Spleen (tissue), 11 donors: Measurements from ENCODE around the gene ARPC5. TPM values are rescaled to one million over a fixed set of nuclear protein-coding genes. Genes with fewer than 3 reads are reported as not detected.

ENCODE experiments used
- DNase-seq: peaks from one replicate; pipeline ENCODE4 v3.0.0-alpha.2; 2020
- H3K27ac ChIP-seq, 8 donors: fragments of 200-600 bp; sonication (generic) in 7 of 8; 1 replicate in 4 of 8; 2 replicates in 4 of 8; pipeline versions ENCODE4 v1.5.0 to v1.8.0; 2016 to 2021; ENCODE audit warnings: inconsistent platforms in 4 of 8, mild to moderate bottlenecking in 4 of 8, moderate library complexity in 1 of 8
- H3K27me3 ChIP-seq, 7 donors: fragments of 200-600 bp; sonication (generic) in 6 of 7; replicated peaks in 1 of 7; 1 replicate in 4 of 7; 2 replicates in 3 of 7; pipeline versions ENCODE4 v1.5.0 to v1.8.0; 2016 to 2021; ENCODE audit warnings: inconsistent platforms in 3 of 7, mild to moderate bottlenecking in 1 of 7
- H3K36me3 ChIP-seq, 6 donors: fragments of 200-600 bp; sonication (generic) in 5 of 6; 1 replicate in 4 of 6; 2 replicates in 2 of 6; pipeline versions ENCODE4 v1.5.0 to v1.8.0; 2016 to 2021; ENCODE audit warnings: inconsistent platforms in 2 of 6
- H3K4me1 ChIP-seq, 6 donors: fragments of 200-600 bp; sonication (generic) in 5 of 6; 1 replicate in 3 of 6; 2 replicates in 3 of 6; pipeline versions ENCODE4 v1.5.0 to v1.8.0; 2016 to 2021; ENCODE audit warnings: inconsistent platforms in 3 of 6
- H3K4me3 ChIP-seq, 8 donors: fragments of 200-600 bp; sonication (generic) in 7 of 8; 1 replicate in 4 of 8; 2 replicates in 4 of 8; pipeline versions ENCODE4 v1.5.0 to v1.8.0; 2016 to 2021; ENCODE audit warnings: inconsistent platforms in 4 of 8, mild to moderate bottlenecking in 4 of 8, moderate library complexity in 2 of 8
- H3K9me3 ChIP-seq, 8 donors: fragments of 200-600 bp; sonication (generic) in 7 of 8; 1 replicate in 4 of 8; 2 replicates in 4 of 8; pipeline versions ENCODE4 v1.5.0 to v1.8.0; 2016 to 2021; ENCODE audit warnings: inconsistent platforms in 4 of 8
- CTCF ChIP-seq, 11 experiments: fragments of 200-600 bp in 7 of 11; fragments of 450-650 bp in 4 of 11; sonication (generic) in 4 of 11; IDR thresholded peaks in 8 of 11; conservative IDR thresholded peaks in 3 of 11; 1 replicate in 7 of 11; 2 replicates in 4 of 11; pipeline versions ENCODE4 v1.4.0 to v1.8.0; 2016 to 2021; ENCODE audit warnings: antibody characterized with exemption in 11 of 11, inconsistent platforms in 4 of 11, mild to moderate bottlenecking in 1 of 11
- POLR2A ChIP-seq, 3 donors: fragments of 450-650 bp; IDR thresholded peaks; one replicate each; pipeline ENCODE4 v1.5.1; 2017; ENCODE audit warnings: antibody characterized with exemption in 3 of 3, mild to moderate bottlenecking in 1 of 3
- POLR2AphosphoS5 ChIP-seq, 3 donors: sonication (generic); formaldehyde crosslinking; IDR thresholded peaks; one replicate each; pipeline ENCODE4 v1.5.1; 2017; ENCODE audit warnings: antibody characterized with exemption in 3 of 3
- WGBS, 5 donors: extraction: QIAGEN DNeasy Blood & Tissue Kit in 3 of 5; methylation state at CpG; one replicate each; pipeline versions ENCODE4 v1.1.5 to v1.1.7; 2013 to 2018; 5-methylcytosine and 5-hydroxymethylcytosine counted together
- intact Hi-C: fragments of 100-400 bp; cut with DNase I; formaldehyde crosslinking; loops from one replicate; pipeline ENCODE4 v1.15.0; 2023; ENCODE audit warnings: low total_unique reads
- polyA plus RNA-seq, 3 donors: library from polyadenylated mRNA; stranded (reverse); fragments of 200-250 nt; gene quantifications; one replicate each; pipeline ENCODE4 v1.2.1, GENCODE V29; 2013
- total RNA-seq, 7 donors: library from RNA; depleted of rRNA in 3 of 7; stranded (reverse); fragments of >200 nt in 3 of 7; fragmentation: NEBNext Ultra II Directional in 4 of 7; extraction: Animal tissue kit (Norgen Biotek cat#: 25700) in 4 of 7; gene quantifications; one replicate each; pipeline versions ENCODE4 v1.1.0 to v1.2.1, GENCODE V29; 2016 to 2021
- donor health status: healthy with polysubstance abuse.
- donor health status: DM: no; HTN: no; CAD: no; lungs with moderate emphysema.
- donor health status: DM: no; HTN: no; CAD: no.
- donor health status: Bipolar disorder and iron deficiency.
- donor health status: healthy.
- donor health status: DM: no; HTN: no; CAD: no.
- donor health status: DM: yes; HTN: yes; CAD: no.

The ARPC5 gene
- total and polyA plus RNA-seq, 10 donors, result 122 to 221 (median 178) TPM

GRCh38 chr1:183588827-183589226 is 46.8 kb downstream of the ARPC5 start:
- TF ChIP-seq POLR2AphosphoS5 (IDR thresholded peaks at IDR 0.05), result peak in 1 of 3 donors; percentile 22
- TF ChIP-seq POLR2A (IDR thresholded peaks at IDR 0.05), result no peak

GRCh38 chr1:183586926-183587325 is 48.7 kb downstream of the ARPC5 start:
- H3K4me1 ChIP-seq, result peaks cover 2 to 86% (median 40%) of the 10 kb centered on the region in 6 donors
- no peaks in the 10 kb centered on the region for H3K9me3 ChIP-seq
- H3K27ac ChIP-seq, result peak overlapping the region in 6 of 8 donors; percentile 21 to 98 (median 56)
- 84 to 98% (median 94%) methylated on average over 8 of the region's 8 CpGs for WGBS, 5 donors
- TF ChIP-seq CTCF (IDR thresholded peaks at IDR 0.05 in 8 of 11, conservative IDR thresholded peaks at IDR 0.05 in 3 of 11), result no peak
- TF ChIP-seq POLR2A (IDR thresholded peaks at IDR 0.05), result no peak
- no peak for TF ChIP-seq POLR2AphosphoS5 (IDR thresholded peaks at IDR 0.05)
- peaks cover 0 to 49% (median 0%) of the 10 kb centered on the region in 6 donors for H3K36me3 ChIP-seq
- no peaks in the 10 kb centered on the region for H3K27me3 ChIP-seq
- no peak for DNase-seq
- intact Hi-C loops, result no loop called here
- H3K4me3 ChIP-seq, result peak overlapping the region in 2 of 8 donors; percentile 3 to 28

More at GRCh38 chr1:183588827-183589226, 46.8 kb downstream of the ARPC5 start:
- H3K9me3 ChIP-seq, result no peaks in the 10 kb centered on the region
- H3K36me3 ChIP-seq, result peaks cover 0 to 32% (median 0%) of the 10 kb centered on the region in 6 donors
- no peaks in the 10 kb centered on the region for H3K27me3 ChIP-seq
- H3K4me3 ChIP-seq, result peak overlapping the region in 6 of 8 donors; percentile 8 to 67 (median 34)
- peak overlapping the region; percentile 72 to 98 (median 90) for H3K27ac ChIP-seq
- peak; percentile 77 for DNase-seq
- intact Hi-C loops, result no loop called here
- peaks cover 2 to 90% (median 49%) of the 10 kb centered on the region in 6 donors for H3K4me1 ChIP-seq

GRCh38 chr1:183586455-183586854 is 49.1 kb downstream of the ARPC5 start:
- intact Hi-C loops, result no loop called here
- Histone ChIP-seq H3K9me3 (no peaks in the 10 kb centered on the region), H3K27me3 (no peaks in the 10 kb centered on the region), H3K4me1 (peaks cover 2 to 86% (median 41%) of the 10 kb centered on the region in 6 donors), H3K27ac (peak overlapping the region in 6 of 8 donors; percentile 21 to 98 (median 56)), H3K36me3 (peaks cover 0 to 53% (median 0%) of the 10 kb centered on the region in 6 donors), H3K4me3 (peak overlapping the region in 1 of 8 donors; percentile 28)
- WGBS, 5 donors, result 63 to 93% (median 87%) methylated on average over 1 of the region's 1 CpG
- TF ChIP-seq POLR2AphosphoS5 (IDR thresholded peaks at IDR 0.05) (no peak), CTCF (IDR thresholded peaks at IDR 0.05 in 8 of 11, conservative IDR thresholded peaks at IDR 0.05 in 3 of 11) (no peak), POLR2A (IDR thresholded peaks at IDR 0.05) (no peak)
- DNase-seq, result no peak

GRCh38 chr1:183585038-183585437 is 50.5 kb downstream of the ARPC5 start:
- H3K27me3 ChIP-seq, result no peaks in the 10 kb centered on the region
- TF ChIP-seq POLR2A (IDR thresholded peaks at IDR 0.05), result no peak
- TF ChIP-seq POLR2AphosphoS5 (IDR thresholded peaks at IDR 0.05), result no peak
- no peak for TF ChIP-seq CTCF (IDR thresholded peaks at IDR 0.05 in 8 of 11, conservative IDR thresholded peaks at IDR 0.05 in 3 of 11)
- peaks cover 0 to 55% (median 0%) of the 10 kb centered on the region in 6 donors for H3K36me3 ChIP-seq
- H3K4me3 ChIP-seq, result no peak overlapping the region
- no peak for DNase-seq
- intact Hi-C loops, result no loop called here
- H3K4me1 ChIP-seq, result peaks cover 5 to 86% (median 41%) of the 10 kb centered on the region in 6 donors
- WGBS, 5 donors, result 84 to 91% (median 88%) methylated on average over 6 of the region's 6 CpGs
- H3K27ac ChIP-seq, result peak overlapping the region in 4 of 8 donors; percentile 83 to 98 (median 92)
- no peaks in the 10 kb centered on the region for H3K9me3 ChIP-seq
